Hepatocyte (in vitro differentiated cells): ENCODE measurements around the gene HSF5.

ENCODE experiments used
- EZH2 ChIP-seq: fragments of 200-600 bp; sonication (generic); IDR thresholded peaks from 2 replicates; pipeline ENCODE4 v1.6.1; 2016; ENCODE audit warnings: antibody characterized with exemption, mild to moderate bottlenecking, borderline replicate concordance
- TF ChIP-seq, protein P1 (sequence below): fragments of 200-600 bp; sonication (generic); IDR thresholded peaks from 2 replicates; pipeline ENCODE4 v1.5.1; 2016; ENCODE audit warnings: antibody characterized with exemption, mild to moderate bottlenecking; ENCODE audit not compliant: poor library complexity

DNA sequence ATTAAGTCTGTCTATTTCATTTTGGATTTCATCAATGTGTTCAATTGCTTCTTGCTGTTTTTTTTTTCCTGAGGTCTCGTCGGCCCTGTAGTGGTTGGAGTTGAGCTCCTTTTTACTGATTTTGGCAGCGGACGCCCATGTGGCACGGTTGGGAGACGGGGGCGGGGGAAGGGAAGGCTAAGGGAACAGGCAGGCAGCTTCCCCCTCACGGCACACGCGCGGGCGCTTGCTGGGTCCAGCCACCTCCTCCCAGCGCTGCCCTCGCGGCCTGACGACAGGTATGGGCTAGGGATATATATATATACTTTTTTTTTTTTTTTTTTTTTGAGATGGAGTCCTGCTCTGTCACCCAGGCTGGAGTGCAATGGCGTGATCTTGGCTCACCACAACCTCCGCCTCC lies 11.4 kb downstream of the HSF5 start:
- TF ChIP-seq EZH2, result no peak
- TF ChIP-seq, protein P1, sequence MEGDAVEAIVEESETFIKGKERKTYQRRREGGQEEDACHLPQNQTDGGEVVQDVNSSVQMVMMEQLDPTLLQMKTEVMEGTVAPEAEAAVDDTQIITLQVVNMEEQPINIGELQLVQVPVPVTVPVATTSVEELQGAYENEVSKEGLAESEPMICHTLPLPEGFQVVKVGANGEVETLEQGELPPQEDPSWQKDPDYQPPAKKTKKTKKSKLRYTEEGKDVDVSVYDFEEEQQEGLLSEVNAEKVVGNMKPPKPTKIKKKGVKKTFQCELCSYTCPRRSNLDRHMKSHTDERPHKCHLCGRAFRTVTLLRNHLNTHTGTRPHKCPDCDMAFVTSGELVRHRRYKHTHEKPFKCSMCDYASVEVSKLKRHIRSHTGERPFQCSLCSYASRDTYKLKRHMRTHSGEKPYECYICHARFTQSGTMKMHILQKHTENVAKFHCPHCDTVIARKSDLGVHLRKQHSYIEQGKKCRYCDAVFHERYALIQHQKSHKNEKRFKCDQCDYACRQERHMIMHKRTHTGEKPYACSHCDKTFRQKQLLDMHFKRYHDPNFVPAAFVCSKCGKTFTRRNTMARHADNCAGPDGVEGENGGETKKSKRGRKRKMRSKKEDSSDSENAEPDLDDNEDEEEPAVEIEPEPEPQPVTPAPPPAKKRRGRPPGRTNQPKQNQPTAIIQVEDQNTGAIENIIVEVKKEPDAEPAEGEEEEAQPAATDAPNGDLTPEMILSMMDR, result no peak
